B cell (primary cell): Measurements from ENCODE around the gene RCC2.

Source experiments
- EZH2 ChIP-seq: IDR thresholded peaks from 2 replicates; pipeline ENCODE4 v1.6.1; 2012; ENCODE audit warnings: borderline replicate concordance, low read depth, mild to moderate bottlenecking, moderate library complexity, low read length; ENCODE audit not compliant: insufficient read depth, poor library complexity, severe bottlenecking
- TF ChIP-seq, protein P1 (sequence below): fragments of 200-600 bp; IDR thresholded peaks from one replicate; pipeline ENCODE4 v1.8.0; 2022; ENCODE audit warnings: antibody characterized with exemption, mild to moderate bottlenecking

DNA sequence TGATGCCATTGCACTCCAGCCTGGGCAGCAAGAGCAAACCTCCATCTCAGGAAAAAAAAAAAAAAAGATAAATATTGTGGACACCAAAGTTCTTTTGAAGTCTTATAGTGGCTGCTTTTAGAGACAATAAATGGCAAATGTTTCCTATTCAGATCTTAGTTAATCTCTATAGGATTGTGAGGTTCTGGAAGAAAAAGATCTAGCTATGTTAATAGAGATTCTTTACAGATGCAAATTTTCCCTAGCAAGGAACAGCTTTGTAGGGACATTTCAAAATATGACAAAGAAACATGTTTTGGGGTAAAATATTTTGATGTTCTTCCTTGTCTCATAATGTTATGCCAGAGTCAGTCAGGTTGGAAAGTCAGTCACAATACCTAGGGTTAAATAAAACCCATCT, 24.5 kb upstream of the RCC2 start:
- TF ChIP-seq, protein P1, sequence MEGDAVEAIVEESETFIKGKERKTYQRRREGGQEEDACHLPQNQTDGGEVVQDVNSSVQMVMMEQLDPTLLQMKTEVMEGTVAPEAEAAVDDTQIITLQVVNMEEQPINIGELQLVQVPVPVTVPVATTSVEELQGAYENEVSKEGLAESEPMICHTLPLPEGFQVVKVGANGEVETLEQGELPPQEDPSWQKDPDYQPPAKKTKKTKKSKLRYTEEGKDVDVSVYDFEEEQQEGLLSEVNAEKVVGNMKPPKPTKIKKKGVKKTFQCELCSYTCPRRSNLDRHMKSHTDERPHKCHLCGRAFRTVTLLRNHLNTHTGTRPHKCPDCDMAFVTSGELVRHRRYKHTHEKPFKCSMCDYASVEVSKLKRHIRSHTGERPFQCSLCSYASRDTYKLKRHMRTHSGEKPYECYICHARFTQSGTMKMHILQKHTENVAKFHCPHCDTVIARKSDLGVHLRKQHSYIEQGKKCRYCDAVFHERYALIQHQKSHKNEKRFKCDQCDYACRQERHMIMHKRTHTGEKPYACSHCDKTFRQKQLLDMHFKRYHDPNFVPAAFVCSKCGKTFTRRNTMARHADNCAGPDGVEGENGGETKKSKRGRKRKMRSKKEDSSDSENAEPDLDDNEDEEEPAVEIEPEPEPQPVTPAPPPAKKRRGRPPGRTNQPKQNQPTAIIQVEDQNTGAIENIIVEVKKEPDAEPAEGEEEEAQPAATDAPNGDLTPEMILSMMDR, result no peak
- TF ChIP-seq EZH2, result no peak
